Renal cortex interstitium (tissue), 15 donors: ENCODE data around the gene ANKRD13A. TPM values are rescaled to one million over a fixed set of nuclear protein-coding genes. Genes with fewer than 3 reads are reported as not detected.

Experiments
- DNase-seq, 11 donors: peaks; one replicate each; pipeline ENCODE4 v3.0.0-alpha.2; 2013; ENCODE audit warnings: low read depth in 9 of 11, low spot score in 4 of 11; ENCODE audit errors: extremely low read depth in 1 of 11
- long read RNA-seq, 16 experiments: transcript quantifications; one replicate each; lab custom pipeline, GENCODE V29; 2026
- polyA plus RNA-seq, 3 donors: library from polyadenylated mRNA; unstranded; fragments of 120-200 nt; gene quantifications; one replicate each; pipeline ENCODE4 v1.2.1, GENCODE V29; 2013; ENCODE audit not compliant: insufficient read length in 3 of 3

Gene ANKRD13A
- polyA plus RNA-seq = 10 to 100 TPM; 33.9 to 54.6 (median 43.8) TPM
- long read RNA-seq, donor 1, full-length matches to known transcripts = 2 of 34 reads
- long read RNA-seq, donor 1, partial matches to known transcripts = 14 of 34 reads
- long read RNA-seq, donor 1, other reads (novel, unspliced or antisense) = 18 of 34 reads
- long read RNA-seq, donor 2, full-length matches to known transcripts = 1 of 21 reads
- long read RNA-seq, donor 2, partial matches to known transcripts = 0 of 21 reads
- long read RNA-seq, donor 2, other reads (novel, unspliced or antisense) = 20 of 21 reads
- long read RNA-seq, donor 3, partial matches to known transcripts = 9 of 10 reads
- long read RNA-seq, donor 3, other reads (novel, unspliced or antisense) = 0 of 10 reads
- long read RNA-seq, donor 4, partial matches to known transcripts = 6 of 8 reads
- long read RNA-seq, donor 4, other reads (novel, unspliced or antisense) = 0 of 8 reads
- long read RNA-seq, donor 5 = 0 reads
- long read RNA-seq, donor 6, full-length matches to known transcripts = 3 of 37 reads
- long read RNA-seq, donor 6, partial matches to known transcripts = 0 of 37 reads
- long read RNA-seq, donor 6, other reads (novel, unspliced or antisense) = 34 of 37 reads
- long read RNA-seq, donor 7, partial matches to known transcripts = 28 of 56 reads
- long read RNA-seq, donor 7, other reads (novel, unspliced or antisense) = 27 of 56 reads
- long read RNA-seq, donor 8, full-length matches to known transcripts = 7 of 52 reads
- long read RNA-seq, donor 8, partial matches to known transcripts = 45 of 52 reads
- long read RNA-seq, donor 8, other reads (novel, unspliced or antisense) = 0 of 52 reads
- long read RNA-seq, donor 9, full-length matches to known transcripts = 5 of 5 reads
- long read RNA-seq, donor 9, partial matches to known transcripts = 0 of 5 reads
- long read RNA-seq, donor 9, other reads (novel, unspliced or antisense) = 0 of 5 reads
- long read RNA-seq, donor 10, full-length matches to known transcripts = 6 of 6 reads
- long read RNA-seq, donor 10, partial matches to known transcripts = 0 of 6 reads
- long read RNA-seq, donor 10, other reads (novel, unspliced or antisense) = 0 of 6 reads
- long read RNA-seq, donor 11, full-length matches to known transcripts = 2 of 2 reads
- long read RNA-seq, donor 11, partial matches to known transcripts = 0 of 2 reads
- long read RNA-seq, donor 11, other reads (novel, unspliced or antisense) = 0 of 2 reads
- long read RNA-seq, donor 12 = 0 reads
- long read RNA-seq, donor 13 = 0 reads
- long read RNA-seq, donor 14, full-length matches to known transcripts = 2 of 44 reads
- long read RNA-seq, donor 14, partial matches to known transcripts = 24 of 44 reads
- long read RNA-seq, donor 14, other reads (novel, unspliced or antisense) = 18 of 44 reads
- long read RNA-seq, donor 15, full-length matches to known transcripts = 1 of 22 reads
- long read RNA-seq, donor 15, partial matches to known transcripts = 0 of 22 reads
- long read RNA-seq, donor 15, other reads (novel, unspliced or antisense) = 21 of 22 reads
- long read RNA-seq, donor 16, full-length matches to known transcripts = 4 of 164 reads
- long read RNA-seq, donor 16, partial matches to known transcripts = 120 of 164 reads
- long read RNA-seq, donor 16, other reads (novel, unspliced or antisense) = 40 of 164 reads

GRCh38 chr12:109998904-109999648 is at the start of gene ANKRD13A:
TSS of gene ANKRD13A (plus strand) at chr12:109999430. CDS start at chr12:109999689, 259 bp downstream.
- DNase-seq = peak; percentile 85 to 94 (median 89)

GRCh38 chr12:109950625-109951024 is 48.6 kb upstream of the ANKRD13A start:
- DNase-seq = no peak

- DNase-seq = no peak
These were observed 48.1 kb upstream of the ANKRD13A start for GRCh38 chr12:109951136-109951535.

- no peak for DNase-seq
These were observed 47.5 kb upstream of the ANKRD13A start for GRCh38 chr12:109951751-109952150.

GRCh38 chr12:109952160-109952858 is 46.9 kb upstream of the ANKRD13A start:
- DNase-seq = no peak

- no peak for DNase-seq
These were observed 46.4 kb upstream of the ANKRD13A start for GRCh38 chr12:109952873-109953272.

- no peak for DNase-seq
These were observed 45.6 kb upstream of the ANKRD13A start for GRCh38 chr12:109953656-109954055.

GRCh38 chr12:109958374-109958773 is 40.9 kb upstream of the ANKRD13A start:
- no peak for DNase-seq

GRCh38 chr12:109959411-109960093 is 39.7 kb upstream of the ANKRD13A start:
- no peak for DNase-seq

- DNase-seq = no peak
These were observed 38.0 kb upstream of the ANKRD13A start for GRCh38 chr12:109961201-109961600.

GRCh38 chr12:109961612-109962011 is 37.6 kb upstream of the ANKRD13A start:
- no peak for DNase-seq

GRCh38 chr12:109962398-109962797 is 36.8 kb upstream of the ANKRD13A start:
- no peak for DNase-seq

GRCh38 chr12:109963330-109963729 is 35.9 kb upstream of the ANKRD13A start:
- DNase-seq = no peak

GRCh38 chr12:109963743-109964429 is 35.3 kb upstream of the ANKRD13A start:
- DNase-seq = no peak

- no peak for DNase-seq
These were observed 32.7 kb upstream of the ANKRD13A start for GRCh38 chr12:109966546-109966945.

GRCh38 chr12:109967383-109968031 is 31.7 kb upstream of the ANKRD13A start:
- no peak for DNase-seq
